EH (cell line): Measurements from ENCODE around the gene PEDS1.
A peak's percentile ranks its signal among the peaks of the same experiment; 100 is the strongest.
"Not testable (repeated sequence)": the region's sequence is repeated elsewhere in the genome, so short reads cannot be mapped to it uniquely, and the experiment has no call there.

Experiments
- DNase-seq: peaks from one replicate; pipeline ENCODE4 v3.0.0-alpha.2; 2015; ENCODE audit warnings: low read depth

The PEDS1 gene

GRCh38 chr20:50153500-50154377, at the start of gene PEDS1:
PEDS1 (minus strand) TSS chr20:50153723; CDS start chr20:50153637, 86 bp downstream.
- DNase-seq: peak; percentile 91

DNA sequence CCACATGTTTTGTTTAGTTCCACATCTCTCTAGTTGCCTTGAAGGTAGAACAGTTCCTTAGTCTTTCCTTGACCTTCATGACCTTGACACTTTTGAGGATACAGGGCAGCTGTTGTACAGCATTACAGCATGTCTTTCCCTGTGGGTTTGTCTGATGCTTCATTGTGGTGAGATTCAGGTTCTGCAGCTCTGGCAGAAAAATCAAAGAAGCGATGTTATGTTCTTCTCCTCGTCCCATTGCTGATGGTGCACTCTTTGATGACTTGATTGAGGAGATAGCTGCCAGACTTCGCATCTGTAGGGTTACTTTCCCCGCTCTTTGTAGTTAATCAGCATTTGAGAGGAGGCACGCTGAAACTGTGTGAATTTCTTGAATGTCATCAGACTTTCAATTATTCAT, 49.2 kb upstream of the PEDS1 start:
- no peak for DNase-seq

- DNase-seq: not testable (repeated sequence)
These were observed 48.2 kb upstream of the PEDS1 start for GRCh38 chr20:50201710-50202109.

DNA sequence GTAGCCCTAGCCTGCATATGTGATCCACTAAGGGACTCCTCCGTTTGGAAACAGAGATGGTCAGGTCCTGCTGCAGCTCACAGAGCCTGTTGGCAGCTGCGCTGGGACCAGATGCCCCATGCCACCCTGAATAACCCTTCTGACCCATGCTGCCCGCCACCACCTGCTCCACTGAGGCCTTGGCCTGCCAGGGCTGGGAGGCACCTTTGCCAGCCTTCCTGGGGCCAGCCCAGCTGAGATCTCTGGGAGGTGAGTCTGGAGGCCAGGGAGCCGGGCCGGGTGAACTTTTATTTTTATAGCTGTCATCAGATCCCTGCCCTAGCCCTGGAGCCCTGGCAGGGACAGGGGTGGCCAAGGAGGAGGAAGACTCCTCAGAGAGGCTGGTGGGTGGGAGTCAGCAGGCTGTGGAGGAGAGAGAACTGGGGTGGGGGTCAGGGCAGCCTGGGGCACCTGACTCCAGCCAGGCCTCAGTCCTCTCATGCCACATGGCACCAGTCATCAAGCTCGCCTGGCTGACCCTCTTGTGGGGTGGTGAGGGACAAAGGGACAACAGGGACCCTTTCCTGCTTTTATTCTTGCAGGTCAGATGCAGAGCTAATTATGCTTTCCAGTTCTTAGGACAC, 47.1 kb upstream of the PEDS1 start:
- DNase-seq: no peak

DNA sequence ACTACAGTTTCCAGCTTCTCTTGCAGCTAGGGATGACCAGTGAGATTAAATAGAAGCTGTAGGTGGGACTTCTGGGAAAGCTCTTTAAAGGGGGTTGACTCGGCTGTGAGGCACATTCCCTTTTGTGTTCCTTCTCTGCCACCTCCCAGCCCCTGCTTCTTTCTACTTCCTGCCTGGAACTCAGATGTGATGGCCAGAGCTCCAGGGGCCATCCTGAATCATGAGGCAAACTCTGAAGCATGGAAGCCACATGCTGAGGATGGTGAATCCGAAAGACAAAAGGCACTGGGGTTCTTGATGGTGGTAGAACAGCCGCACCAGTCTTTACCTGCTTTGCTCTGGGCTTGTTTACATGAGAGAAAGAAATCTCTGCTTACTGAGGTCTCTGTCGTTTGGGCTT, 46.2 kb upstream of the PEDS1 start:
- DNase-seq: no peak

GRCh38 chr20:50198716-50199115, 45.2 kb upstream of the PEDS1 start:
- DNase-seq: no peak

DNA sequence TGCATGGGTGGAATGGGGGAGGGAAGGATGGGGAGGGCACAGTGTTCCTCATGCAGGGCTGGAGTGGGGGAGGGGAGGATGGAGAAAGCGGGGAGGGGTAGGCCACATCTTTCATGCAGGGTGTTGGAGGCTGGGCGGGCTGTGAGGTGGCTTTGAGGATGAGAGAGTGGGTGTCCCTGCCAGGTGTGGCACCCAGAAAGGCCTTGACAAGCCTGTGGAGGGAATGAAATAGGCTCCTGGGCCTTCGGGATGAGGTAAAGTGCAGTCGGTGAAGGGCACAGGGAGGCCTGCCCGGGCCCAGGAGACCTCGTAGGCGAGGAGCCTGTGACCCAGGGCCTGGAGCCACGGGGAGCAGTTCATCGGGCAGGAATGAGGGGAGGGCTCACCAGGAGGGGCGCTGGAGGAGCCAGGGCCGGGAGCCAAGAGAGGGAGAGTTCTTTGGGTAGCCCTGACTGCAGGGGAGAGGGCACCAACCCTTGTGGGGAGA, 44.7 kb upstream of the PEDS1 start:
- DNase-seq: no peak

DNA sequence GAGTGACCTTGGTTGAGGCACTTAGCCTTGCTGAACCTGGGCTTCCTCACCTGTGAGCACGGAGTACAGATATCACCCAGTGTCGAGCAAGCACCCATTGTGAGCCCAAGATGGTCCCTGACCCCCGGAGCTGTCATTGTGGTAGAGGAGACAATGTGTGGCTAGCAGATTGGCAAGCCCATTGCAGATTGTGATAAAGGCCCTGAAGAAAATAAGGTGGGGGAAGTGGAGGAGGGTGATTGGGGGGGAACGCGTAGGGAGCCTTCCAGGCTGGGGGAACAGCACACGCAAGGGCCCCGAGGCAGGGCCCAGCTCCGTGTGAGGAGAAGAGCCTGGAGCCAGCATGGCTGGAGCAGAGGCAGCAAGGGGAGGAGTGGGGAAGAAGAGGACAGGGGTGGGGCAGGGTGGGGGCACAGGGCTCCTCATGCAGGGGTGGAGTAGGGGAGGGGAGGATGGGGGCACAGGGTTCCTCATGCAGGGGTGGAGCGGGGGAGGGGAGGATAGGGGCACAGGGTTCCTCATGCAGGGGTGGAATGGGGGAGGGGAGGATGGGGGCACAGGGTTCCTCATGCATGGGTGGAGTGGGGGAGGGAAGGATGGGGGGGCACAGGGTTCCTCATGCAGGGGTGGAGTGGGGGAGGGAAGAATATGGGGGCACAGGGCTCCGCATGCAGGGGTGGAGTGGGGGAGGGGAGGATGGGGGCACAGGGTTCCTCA, 44.1 kb upstream of the PEDS1 start:
- DNase-seq: no peak

DNA sequence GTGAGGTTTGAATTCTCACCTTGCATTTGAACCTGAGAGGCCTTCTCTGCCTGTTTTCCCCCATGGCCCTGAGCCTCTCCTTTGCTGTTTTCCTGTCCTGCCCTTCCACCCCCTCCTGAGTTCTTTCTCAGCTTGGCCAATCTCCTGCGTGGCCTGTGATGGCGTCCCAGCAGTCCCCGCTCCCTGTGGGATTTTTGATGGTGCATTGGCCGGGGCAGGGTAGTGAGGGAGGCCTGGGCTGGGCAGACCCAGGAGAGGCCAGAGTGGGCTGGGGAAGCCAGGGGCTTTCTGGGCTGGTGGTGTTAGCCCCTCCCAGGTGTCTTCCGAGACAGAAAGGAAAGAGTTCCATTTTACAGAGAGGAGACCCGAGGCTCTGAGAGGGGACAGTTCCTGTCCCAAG, 43.4 kb upstream of the PEDS1 start:
- DNase-seq: no peak

GRCh38 chr20:50196248-50196647, 42.7 kb upstream of the PEDS1 start:
- no peak for DNase-seq

DNA sequence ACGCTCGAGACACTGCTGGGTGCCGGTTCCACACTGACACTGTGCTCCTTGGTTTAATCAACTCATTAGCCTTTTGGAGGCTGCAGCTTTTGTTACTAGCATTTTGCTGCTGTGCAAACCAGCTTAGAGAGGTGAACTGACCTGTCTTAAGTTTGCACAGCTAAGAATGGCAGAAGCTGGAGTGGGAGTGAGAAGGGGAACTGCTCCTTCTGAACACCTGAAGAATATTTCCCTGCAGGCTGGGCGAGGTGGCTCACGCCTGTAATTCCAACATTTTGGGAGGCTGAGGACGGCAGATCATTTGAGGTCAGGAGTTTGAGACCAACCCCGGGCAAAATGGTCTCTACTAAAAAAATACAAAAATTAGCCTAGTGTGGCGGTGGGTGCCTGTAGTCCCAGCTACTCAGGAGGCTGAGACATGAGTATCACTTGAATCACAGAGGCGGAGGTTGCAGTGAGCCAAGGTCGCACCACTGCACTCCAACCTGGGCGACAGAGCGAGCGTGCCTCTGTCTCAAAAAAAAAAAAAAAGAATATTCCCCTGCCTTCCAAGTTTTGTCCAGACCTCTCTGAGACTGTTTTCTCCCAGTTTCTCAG, 42.1 kb upstream of the PEDS1 start:
- DNase-seq: no peak

GRCh38 chr20:50194831-50195523, 41.5 kb upstream of the PEDS1 start:
- no peak for DNase-seq

DNA sequence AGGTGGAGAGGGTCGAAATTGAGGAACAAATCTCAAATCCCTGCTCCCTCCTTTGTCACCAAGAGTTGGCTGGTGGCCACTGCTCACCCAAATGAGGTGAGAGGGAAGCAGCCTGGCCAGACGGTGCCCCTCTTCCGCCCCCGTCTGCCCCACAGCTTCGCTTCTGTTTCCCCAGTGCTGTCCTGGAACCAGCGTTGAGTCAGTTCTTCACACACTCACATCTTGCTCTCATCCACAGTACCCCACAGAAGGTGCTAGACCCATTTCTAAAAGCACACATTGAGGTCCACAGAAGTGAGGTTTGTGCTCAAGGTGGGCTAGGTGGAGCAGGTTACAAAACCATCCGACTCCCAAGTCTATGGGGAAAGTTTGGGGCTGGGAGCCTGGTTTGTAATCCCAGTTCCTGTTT, 40.9 kb upstream of the PEDS1 start:
- DNase-seq: no peak

DNA sequence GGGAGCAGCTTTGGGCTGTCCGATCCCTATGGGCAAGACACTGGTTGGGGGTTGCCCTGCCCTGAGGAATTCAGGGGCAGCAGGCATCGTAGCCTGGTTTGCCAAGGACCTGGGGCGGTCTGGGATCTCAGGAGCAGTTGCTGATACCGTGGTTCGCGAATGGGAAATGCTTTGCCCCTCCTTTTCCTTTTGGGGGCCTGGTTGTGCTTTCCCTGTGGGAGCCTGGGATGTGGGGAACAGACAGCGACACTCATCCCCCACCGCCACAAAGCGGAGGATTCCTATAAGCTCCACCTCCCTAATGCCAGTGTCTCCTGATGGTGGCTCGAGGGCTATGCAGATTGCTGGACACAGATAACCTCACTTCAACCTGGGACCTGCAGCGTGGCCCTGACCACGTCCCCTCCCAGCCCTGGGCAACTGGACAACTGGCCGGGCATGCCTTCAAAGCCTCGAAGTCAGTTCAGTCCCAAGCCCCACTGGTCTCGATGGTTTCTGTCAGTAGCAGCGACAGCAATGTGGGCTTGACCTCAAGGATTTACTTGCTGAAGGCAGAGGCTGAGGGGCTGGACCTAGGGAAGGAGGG, 40.4 kb upstream of the PEDS1 start:
- DNase-seq: peak; percentile 60

DNA sequence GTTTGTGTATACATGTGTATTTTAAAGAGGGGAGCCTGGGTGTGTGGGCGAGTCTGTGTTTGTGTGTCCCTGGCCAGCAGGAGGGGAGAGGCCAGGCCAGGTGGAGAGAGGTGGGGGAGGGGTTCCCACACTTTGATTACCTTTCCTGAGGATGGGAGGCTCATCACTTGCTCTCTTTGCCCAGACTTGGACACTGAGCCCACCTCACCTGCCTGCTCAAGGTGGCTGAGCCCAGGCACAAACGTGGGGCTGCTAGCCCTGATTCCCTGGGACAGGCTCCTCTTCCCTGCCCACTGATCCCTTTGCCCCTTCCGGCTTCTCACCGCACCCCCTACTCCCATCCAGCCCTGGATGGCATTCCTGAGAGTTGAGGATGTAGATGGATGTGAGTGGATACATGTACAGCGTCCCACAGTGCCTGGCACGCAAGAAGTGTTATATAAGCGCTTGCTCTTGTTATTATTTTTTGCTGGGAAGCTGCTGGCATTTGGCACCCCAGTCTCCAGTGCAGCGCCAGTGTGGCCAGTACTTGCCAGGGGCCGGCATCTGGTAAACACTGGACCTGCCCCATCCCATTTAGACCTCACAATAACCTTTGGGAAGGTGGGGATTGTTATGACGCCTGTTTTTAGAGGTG, 39.8 kb upstream of the PEDS1 start:
- peak; percentile 87 for DNase-seq

GRCh38 chr20:50192364-50193198, 39.1 kb upstream of the PEDS1 start:
- peak; percentile 93 for DNase-seq

DNA sequence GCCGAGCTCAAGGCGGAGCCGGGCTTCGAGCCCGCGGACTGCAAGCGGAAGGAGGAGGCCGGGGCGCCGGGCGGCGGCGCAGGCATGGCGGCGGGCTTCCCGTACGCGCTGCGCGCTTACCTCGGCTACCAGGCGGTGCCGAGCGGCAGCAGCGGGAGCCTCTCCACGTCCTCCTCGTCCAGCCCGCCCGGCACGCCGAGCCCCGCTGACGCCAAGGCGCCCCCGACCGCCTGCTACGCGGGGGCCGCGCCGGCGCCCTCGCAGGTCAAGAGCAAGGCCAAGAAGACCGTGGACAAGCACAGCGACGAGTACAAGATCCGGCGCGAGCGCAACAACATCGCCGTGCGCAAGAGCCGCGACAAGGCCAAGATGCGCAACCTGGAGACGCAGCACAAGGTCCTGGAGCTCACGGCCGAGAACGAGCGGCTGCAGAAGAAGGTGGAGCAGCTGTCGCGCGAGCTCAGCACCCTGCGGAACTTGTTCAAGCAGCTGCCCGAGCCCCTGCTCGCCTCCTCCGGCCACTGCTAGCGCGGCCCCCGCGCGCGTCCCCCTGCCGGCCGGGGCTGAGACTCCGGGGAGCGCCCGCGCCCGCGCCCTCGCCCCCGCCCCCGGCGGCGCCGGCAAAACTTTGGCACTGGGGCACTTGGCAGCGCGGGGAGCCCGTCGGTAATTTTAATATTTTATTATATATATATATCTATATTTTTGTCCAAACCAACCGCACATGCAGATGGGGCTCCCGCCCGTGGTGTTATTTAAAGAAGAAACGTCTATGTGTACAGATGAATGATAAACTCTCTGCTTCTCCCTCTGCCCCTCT, 38.2 kb upstream of the PEDS1 start:
- DNase-seq: peak; percentile 48

DNA sequence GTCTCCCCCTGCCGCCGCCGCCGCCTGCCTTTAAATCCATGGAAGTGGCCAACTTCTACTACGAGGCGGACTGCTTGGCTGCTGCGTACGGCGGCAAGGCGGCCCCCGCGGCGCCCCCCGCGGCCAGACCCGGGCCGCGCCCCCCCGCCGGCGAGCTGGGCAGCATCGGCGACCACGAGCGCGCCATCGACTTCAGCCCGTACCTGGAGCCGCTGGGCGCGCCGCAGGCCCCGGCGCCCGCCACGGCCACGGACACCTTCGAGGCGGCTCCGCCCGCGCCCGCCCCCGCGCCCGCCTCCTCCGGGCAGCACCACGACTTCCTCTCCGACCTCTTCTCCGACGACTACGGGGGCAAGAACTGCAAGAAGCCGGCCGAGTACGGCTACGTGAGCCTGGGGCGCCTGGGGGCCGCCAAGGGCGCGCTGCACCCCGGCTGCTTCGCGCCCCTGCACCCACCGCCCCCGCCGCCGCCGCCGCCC, 37.6 kb upstream of the PEDS1 start:
- peak; percentile 73 for DNase-seq
